C4-2B (cell line): Measurements from ENCODE around the gene PGM1.

Experiments used
- CTCF ChIP-seq: fragments of 450-650 bp; conservative IDR thresholded peaks from 2 replicates; pipeline ENCODE4 v1.5.1; 2017; ENCODE audit warnings: mild to moderate bottlenecking
- ZFX ChIP-seq: fragments of 450-650 bp; IDR thresholded peaks from 2 replicates; pipeline ENCODE4 v1.6.1; 2017

GRCh38 chr1:63548877-63549276, 44.3 kb upstream of the PGM1 start:
- no peak for TF ChIP-seq CTCF
- TF ChIP-seq ZFX, result no peak
